ENCODE results near the gene TINAGL1. TPM values are rescaled to one million over a fixed set of nuclear protein-coding genes. Genes with fewer than 3 reads are reported as not detected.

TINAGL1 gene
- total and polyA plus RNA-seq, 2 of the 13 experiments (the other 11 are each of a cell fraction or from before 2014, with no cell fraction given): 24.7 to 76.8 TPM

DNA sequence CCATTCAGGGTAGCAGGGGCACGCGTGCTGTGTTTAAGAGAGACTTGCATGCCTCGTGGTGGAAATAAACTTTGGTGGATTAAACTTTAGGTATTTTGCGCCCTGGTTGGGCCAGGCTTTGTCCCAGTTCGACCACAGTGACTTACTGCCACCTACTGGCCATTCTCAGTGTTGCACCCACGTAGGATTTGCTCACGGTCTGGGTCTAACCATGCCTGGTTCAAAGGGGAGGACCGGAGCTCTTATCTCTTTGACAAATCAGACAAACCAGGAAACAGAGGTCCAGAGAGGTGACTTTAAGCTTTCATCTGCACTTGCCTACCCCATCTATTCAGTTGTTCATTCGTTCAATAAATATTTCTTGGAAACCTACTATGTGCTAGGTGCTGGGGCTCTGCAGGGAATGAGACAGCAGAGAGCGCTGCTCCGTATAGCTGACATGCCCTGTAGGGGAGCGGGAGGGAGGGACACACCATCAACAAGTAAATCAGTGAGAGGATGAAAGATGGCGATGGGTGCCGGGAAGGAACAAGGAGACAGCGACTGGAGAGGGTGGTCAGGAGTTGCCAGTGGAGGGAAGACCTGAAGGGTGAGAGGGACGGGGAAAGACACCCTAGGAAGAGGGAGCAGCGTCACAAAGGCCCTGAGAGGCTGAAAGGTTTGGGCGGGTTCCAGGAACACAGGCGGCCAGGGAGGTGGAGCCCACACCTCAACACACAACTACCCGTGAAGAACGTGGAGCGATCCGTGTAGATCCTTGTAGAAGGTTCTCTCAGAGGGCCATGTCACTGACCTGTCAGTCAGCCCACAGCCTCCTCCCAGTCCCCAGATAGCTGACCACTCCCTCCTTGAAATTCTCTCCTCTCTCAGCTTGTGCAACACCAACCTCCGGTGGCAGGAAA, 27.2 kb upstream of the TINAGL1 start (continued):
- TF ChIP-seq ARID5B (CRISPR knock-in tag; IDR thresholded peaks at IDR 0.05): peak; percentile 42; the same call in 1 of the 2 replicates
- TF ChIP-seq HNRNPH1 (optimal IDR thresholded peaks at IDR 0.05; ENCODE audit: low read depth, low read length): no peak
- no peak for TF ChIP-seq ATF5 (CRISPR knock-in tag; IDR thresholded peaks at IDR 0.05; ENCODE audit: low read depth)
- no peak; the same call in 1 of the 2 replicates for TF ChIP-seq ZNF331 (CRISPR knock-in tag; IDR thresholded peaks at IDR 0.05)
- TF ChIP-seq ZNF10 (CRISPR knock-in tag; IDR thresholded peaks at IDR 0.05; ENCODE audit: borderline replicate concordance, low read depth): no peak
- peak; percentile 89 for TF ChIP-seq ELF3 (CRISPR knock-in tag; IDR thresholded peaks at IDR 0.05)
- TF ChIP-seq PHF5A (CRISPR knock-in tag; IDR thresholded peaks at IDR 0.05; ENCODE audit: low read depth, unreplicated experiment): peak; percentile 20
- no peak for TF ChIP-seq ZNF704 (CRISPR knock-in tag; IDR thresholded peaks at IDR 0.05; ENCODE audit: borderline replicate concordance)
- TF ChIP-seq TEAD2 (CRISPR knock-in tag; IDR thresholded peaks at IDR 0.05): no peak
- no peak for TF ChIP-seq ZNF737 (CRISPR knock-in tag; IDR thresholded peaks at IDR 0.05; ENCODE audit: borderline replicate concordance)
- no peak for TF ChIP-seq GZF1 (CRISPR knock-in tag; IDR thresholded peaks at IDR 0.05)
- 0 out of 2 replicates have a peak, but pooled peaks have one; percentile 43 for TF ChIP-seq NR2F2 (IDR thresholded peaks at IDR 0.05; ENCODE audit: borderline replicate concordance, low read depth)
- peak; percentile 60; the same call in 1 of the 2 replicates for TF ChIP-seq ZNF788 (CRISPR knock-in tag; IDR thresholded peaks at IDR 0.05; ENCODE audit: borderline replicate concordance)
- TF ChIP-seq ZNF275 (CRISPR knock-in tag; IDR thresholded peaks at IDR 0.05; ENCODE audit: borderline replicate concordance): 0 out of 2 replicates have a peak, but pooled peaks have one; percentile 31
- TF ChIP-seq ZNF232 (CRISPR knock-in tag; IDR thresholded peaks at IDR 0.05; ENCODE audit: borderline replicate concordance): no peak
- TF ChIP-seq ZFP37 (CRISPR knock-in tag; IDR thresholded peaks at IDR 0.05; ENCODE audit: borderline replicate concordance): no peak
- no peak for TF ChIP-seq SIX1 (CRISPR knock-in tag; IDR thresholded peaks at IDR 0.05; ENCODE audit: borderline replicate concordance)
- TF ChIP-seq MXD3 (CRISPR knock-in tag; IDR thresholded peaks at IDR 0.05): no peak
- peak in 1 of 2 experiments; percentile 27; a peak in 1 of 4 replicates for TF ChIP-seq POLR2A (IDR thresholded peaks at IDR 0.05; ENCODE audit: insufficient read depth in 1 of 2, low read depth in 2 of 2, low read length in 2 of 2)
- no peak for TF ChIP-seq ZNF431 (CRISPR knock-in tag; IDR thresholded peaks at IDR 0.05; ENCODE audit: borderline replicate concordance, low read depth)
- no peak for TF ChIP-seq ZNF496 (CRISPR knock-in tag; IDR thresholded peaks at IDR 0.05; ENCODE audit: insufficient replicate concordance)
- TF ChIP-seq RARA (CRISPR knock-in tag; IDR thresholded peaks at IDR 0.05): peak; percentile 42; the same call in 1 of the 2 replicates

Data from HepG2 (cell line).